ENCODE results near the gene BUD13. TPM values are rescaled to one million over a fixed set of nuclear protein-coding genes. Genes with fewer than 3 reads are reported as not detected.
A peak's percentile ranks its signal among the peaks of the same experiment; 100 is the strongest.

BUD13 gene
- total and polyA plus RNA-seq, 2 experiments from 2014 or later = 6.3 to 8.2 TPM

DNA sequence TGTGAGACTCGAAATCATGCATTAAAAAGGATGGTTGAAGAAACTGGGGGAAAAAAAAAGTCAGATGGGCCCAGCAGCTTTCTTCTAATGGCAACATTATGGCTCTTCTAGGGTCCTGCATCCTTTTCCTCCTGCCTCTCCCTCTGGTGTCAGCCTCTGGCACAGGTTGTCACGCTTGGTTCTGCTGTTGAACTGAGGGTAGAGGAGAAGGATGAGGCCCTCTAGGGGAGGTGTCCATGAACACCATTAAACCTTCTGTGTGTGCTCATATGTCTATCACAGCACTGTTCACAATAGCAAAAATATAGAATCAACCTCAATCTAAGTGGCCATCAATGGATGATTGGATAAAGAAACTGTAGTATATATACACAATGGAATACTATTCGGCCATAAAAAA, 36.0 kb downstream of the BUD13 start:
- 0 out of 2 replicates have a peak, but pooled peaks cover under 1% of the 10 kb centered on the region for H3K27me3 ChIP-seq (replicated peaks; ENCODE audit: insufficient read depth)
- no peaks in the 10 kb centered on the region for H3K4me1 ChIP-seq (ENCODE audit: insufficient read depth)
- no peaks in the 10 kb centered on the region for H3K36me3 ChIP-seq (ENCODE audit: low read depth)
- H3F3A ChIP-seq (ENCODE audit: insufficient read depth) = no peaks in the 10 kb centered on the region
- no peaks in the 10 kb centered on the region for H3K9me2 ChIP-seq (ENCODE audit: insufficient read depth)
- H3K4me3 ChIP-seq = no peak overlapping the region
- no peaks in the 10 kb centered on the region for H4K20me1 ChIP-seq (ENCODE audit: insufficient read depth)
- no peaks in the 10 kb centered on the region for H3K79me2 ChIP-seq (ENCODE audit: insufficient read depth)
- no peak overlapping the region for H3K4me2 ChIP-seq (ENCODE audit: unreplicated experiment)
- H3K9me3 ChIP-seq (ENCODE audit: low read depth) = no peaks in the 10 kb centered on the region
- in situ Hi-C loops (cut with MboI) = no loop called here
- 78 to 92% methylated on average over 3 of the region's 3 CpGs for WGBS, 2 experiments (ENCODE audit: low coverage in 1 of 2, low lambda C conversion rate in 2 of 2, missing lambda C conversion rate in 2 of 2)
- peak; percentile 13 for DNase-seq
- TF ChIP-seq EZH2 (IDR thresholded peaks at IDR 0.05; ENCODE audit: insufficient read depth, poor library complexity, severe bottlenecking) (no peak), EZH2phosphoT487 (IDR thresholded peaks at IDR 0.05; ENCODE audit: insufficient read depth, low read depth) (no peak)
- H3K27ac ChIP-seq = no peak overlapping the region
- no peak overlapping the region for H2AFZ ChIP-seq
- no peak overlapping the region for H3K9ac ChIP-seq

GRCh38 chr11:116733969-116734508, 38.7 kb downstream of the BUD13 start:
- Histone ChIP-seq H3K4me1 (ENCODE audit: insufficient read depth) (no peaks in the 10 kb centered on the region), H4K20me1 (ENCODE audit: insufficient read depth) (no peaks in the 10 kb centered on the region), H3K36me3 (ENCODE audit: low read depth) (no peaks in the 10 kb centered on the region), H3K79me2 (ENCODE audit: insufficient read depth) (no peaks in the 10 kb centered on the region), H3K27ac (no peak overlapping the region), H3K27me3 (replicated peaks; ENCODE audit: insufficient read depth) (peaks cover 15% of the 10 kb centered on the region; the same call in 1 of the 2 replicates), H3F3A (ENCODE audit: insufficient read depth) (no peaks in the 10 kb centered on the region), H3K9ac (no peak overlapping the region), H3K4me2 (ENCODE audit: unreplicated experiment) (no peak overlapping the region), H3K4me3 (no peak overlapping the region), H3K9me3 (ENCODE audit: low read depth) (no peaks in the 10 kb centered on the region), H3K9me2 (ENCODE audit: insufficient read depth) (no peaks in the 10 kb centered on the region), H2AFZ (no peak overlapping the region)
- DNase-seq = no peak
- TF ChIP-seq EZH2 (IDR thresholded peaks at IDR 0.05; ENCODE audit: insufficient read depth, poor library complexity, severe bottlenecking) (no peak), EZH2phosphoT487 (IDR thresholded peaks at IDR 0.05; ENCODE audit: insufficient read depth, low read depth) (no peak)
- 89 to 92% methylated on average over 11 of the region's 11 CpGs for WGBS, 2 experiments (ENCODE audit: low coverage in 1 of 2, low lambda C conversion rate in 2 of 2, missing lambda C conversion rate in 2 of 2)
- in situ Hi-C loops (cut with MboI) = no loop called here

DNA sequence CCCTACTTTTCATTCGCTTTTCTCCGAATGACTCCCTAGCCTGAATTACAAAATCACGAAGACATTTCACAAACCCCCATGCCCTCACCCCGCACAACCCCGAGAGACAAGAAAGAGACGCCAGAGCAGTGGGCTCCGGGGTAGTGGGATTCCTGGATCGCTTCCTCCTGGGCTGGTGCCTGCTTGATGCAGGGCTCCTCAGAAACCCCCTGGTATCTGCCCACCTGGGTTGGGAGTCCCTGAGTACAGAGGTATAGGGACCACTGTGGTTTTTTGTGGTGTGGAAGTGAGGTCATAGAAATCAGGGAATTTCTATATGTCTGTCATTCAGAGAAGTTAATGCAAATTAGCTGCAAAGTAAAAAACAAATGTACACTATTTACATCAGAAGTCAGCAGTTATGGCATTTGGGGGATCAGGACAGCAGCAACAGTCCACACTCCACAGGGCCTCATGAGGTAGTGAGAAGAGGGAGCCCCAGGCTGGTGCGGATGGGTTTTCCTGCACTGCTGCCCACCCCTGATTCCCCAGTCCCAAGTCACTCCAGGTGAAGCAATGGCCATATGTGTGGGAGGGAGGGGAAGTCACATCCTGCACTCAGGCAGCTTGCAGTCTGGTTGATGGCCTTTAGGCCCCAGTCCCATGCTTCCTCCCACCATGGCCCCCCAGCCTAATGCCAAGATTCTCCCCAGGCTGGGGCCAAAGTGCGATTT, 39.6 kb downstream of the BUD13 start:
- Histone ChIP-seq H3K4me1 (ENCODE audit: insufficient read depth) (no peaks in the 10 kb centered on the region), H3K4me2 (ENCODE audit: unreplicated experiment) (no peak overlapping the region), H3K27ac (no peak overlapping the region), H3K36me3 (ENCODE audit: low read depth) (no peaks in the 10 kb centered on the region), H3K27me3 (replicated peaks; ENCODE audit: insufficient read depth) (peaks cover 15% of the 10 kb centered on the region; the same call in 1 of the 2 replicates), H3F3A (ENCODE audit: insufficient read depth) (no peaks in the 10 kb centered on the region), H3K9me3 (ENCODE audit: low read depth) (no peaks in the 10 kb centered on the region), H3K9me2 (ENCODE audit: insufficient read depth) (no peaks in the 10 kb centered on the region), H2AFZ (no peak overlapping the region), H3K4me3 (no peak overlapping the region), H4K20me1 (ENCODE audit: insufficient read depth) (no peaks in the 10 kb centered on the region), H3K9ac (no peak overlapping the region), H3K79me2 (ENCODE audit: insufficient read depth) (no peaks in the 10 kb centered on the region)
- DNase-seq = no peak
- in situ Hi-C loops (cut with MboI) = no loop called here
- TF ChIP-seq EZH2 (IDR thresholded peaks at IDR 0.05; ENCODE audit: insufficient read depth, poor library complexity, severe bottlenecking) (no peak), EZH2phosphoT487 (IDR thresholded peaks at IDR 0.05; ENCODE audit: insufficient read depth, low read depth) (no peak)
- WGBS, 2 experiments (ENCODE audit: low coverage in 1 of 2, low lambda C conversion rate in 2 of 2, missing lambda C conversion rate in 2 of 2) = 65 to 69% methylated on average over 10 of the region's 10 CpGs

DNA sequence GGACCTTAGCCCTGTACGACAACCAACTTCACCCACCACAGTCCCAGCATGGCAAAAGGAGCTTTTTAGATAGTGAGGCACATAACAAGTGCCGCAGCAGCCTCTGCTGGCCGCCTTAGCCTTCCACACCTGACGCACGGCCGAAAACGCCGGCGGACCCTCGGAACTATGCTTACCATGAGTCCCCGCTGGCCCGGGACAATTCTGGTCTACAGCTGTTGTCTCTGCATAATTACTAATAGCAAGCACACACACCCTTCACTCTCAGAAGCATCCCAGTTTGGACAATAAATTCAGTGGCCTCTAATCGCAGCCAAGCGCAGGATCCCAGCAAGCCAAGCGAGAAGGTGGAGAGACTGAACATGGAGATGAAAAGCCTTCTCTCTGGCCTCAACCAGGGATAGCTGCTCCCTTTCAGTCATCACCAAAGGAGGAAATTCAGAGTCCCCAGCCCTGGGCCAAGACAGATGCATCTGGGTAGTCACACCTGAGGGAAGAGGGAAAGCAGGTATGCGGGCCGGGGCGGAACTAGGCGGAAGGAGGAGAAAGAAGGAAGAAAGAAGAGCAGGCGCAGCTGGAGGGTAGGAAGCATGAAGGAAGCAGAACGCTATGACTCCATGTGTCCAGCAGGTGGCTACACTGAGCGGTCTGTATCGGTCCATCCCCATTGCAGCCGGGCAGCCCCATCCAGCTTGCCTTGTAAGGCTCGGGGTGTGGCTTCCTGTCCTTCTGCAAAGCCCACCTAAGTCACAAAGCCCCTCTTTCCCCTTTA, 40.3 kb downstream of the BUD13 start:
- no peak overlapping the region for H2AFZ ChIP-seq
- peak; percentile 82 for DNase-seq

More for the DNA sequence above, 40.3 kb downstream of the BUD13 start:
- peaks cover 15% of the 10 kb centered on the region; the same call in 1 of the 2 replicates for H3K27me3 ChIP-seq (replicated peaks; ENCODE audit: insufficient read depth)
- no peaks in the 10 kb centered on the region for H3K36me3 ChIP-seq (ENCODE audit: low read depth)
- H3K9me3 ChIP-seq (ENCODE audit: low read depth) = no peaks in the 10 kb centered on the region
- no peaks in the 10 kb centered on the region for H3K9me2 ChIP-seq (ENCODE audit: insufficient read depth)
- no peak overlapping the region for H3K4me3 ChIP-seq
- no peaks in the 10 kb centered on the region for H3K4me1 ChIP-seq (ENCODE audit: insufficient read depth)
- H3K79me2 ChIP-seq (ENCODE audit: insufficient read depth) = no peaks in the 10 kb centered on the region
- H3K9ac ChIP-seq = no peak overlapping the region
- no peaks in the 10 kb centered on the region for H3F3A ChIP-seq (ENCODE audit: insufficient read depth)
- WGBS, 2 experiments (ENCODE audit: low coverage in 1 of 2, low lambda C conversion rate in 2 of 2, missing lambda C conversion rate in 2 of 2) = 50 to 53% methylated on average over 22 to 25 of the region's 25 CpGs
- H4K20me1 ChIP-seq (ENCODE audit: insufficient read depth) = no peaks in the 10 kb centered on the region
- in situ Hi-C loops (cut with MboI) = no loop called here
- H3K4me2 ChIP-seq (ENCODE audit: unreplicated experiment) = no peak overlapping the region
- no peak overlapping the region for H3K27ac ChIP-seq
- TF ChIP-seq EZH2phosphoT487 (IDR thresholded peaks at IDR 0.05; ENCODE audit: insufficient read depth, low read depth) = no peak
- TF ChIP-seq EZH2 (IDR thresholded peaks at IDR 0.05; ENCODE audit: insufficient read depth, poor library complexity, severe bottlenecking) = no peak
